ENCODE results near the gene FARSB.
"Not testable (repeated sequence)": the region's sequence is repeated elsewhere in the genome, so short reads cannot be mapped to it uniquely, and the experiment has no call there.

The FARSB gene

GRCh38 chr2:222603501-222603900 lies 52.4 kb downstream of the FARSB start:
- no peak for DNase-seq

- no peak for DNase-seq
Measured at GRCh38 chr2:222598611-222599010, 57.3 kb downstream of the FARSB start.

- DNase-seq: no peak
Measured at GRCh38 chr2:222595581-222595980, 60.3 kb downstream of the FARSB start.

- DNase-seq: peak; percentile 39
Measured at GRCh38 chr2:222594679-222595078, 61.2 kb downstream of the FARSB start.

- DNase-seq: no peak
Measured at GRCh38 chr2:222592176-222592575, 63.7 kb downstream of the FARSB start.

GRCh38 chr2:222591661-222592060 lies 64.2 kb downstream of the FARSB start:
- no peak for DNase-seq

DNA sequence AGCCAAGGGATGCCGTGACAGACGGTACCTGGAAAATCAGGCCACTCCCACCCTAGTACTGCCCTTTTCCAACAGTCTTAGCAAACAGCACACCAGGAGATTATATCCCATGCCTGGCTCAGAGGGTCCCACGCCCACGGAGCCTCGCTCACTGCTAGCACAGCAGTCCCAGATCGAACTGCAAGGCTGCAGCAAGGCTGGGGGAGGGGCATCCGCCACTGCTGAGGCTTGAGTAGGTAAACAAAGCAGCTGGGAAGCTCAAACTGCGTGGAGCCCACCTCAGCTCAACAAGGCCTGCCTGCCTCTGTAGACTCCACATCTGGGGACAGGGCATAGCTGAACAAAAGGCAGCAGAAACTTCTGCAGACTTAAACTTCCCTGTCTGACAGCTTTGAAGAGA lies 71.3 kb downstream of the FARSB start:
- DNase-seq: not testable (repeated sequence)

DNA sequence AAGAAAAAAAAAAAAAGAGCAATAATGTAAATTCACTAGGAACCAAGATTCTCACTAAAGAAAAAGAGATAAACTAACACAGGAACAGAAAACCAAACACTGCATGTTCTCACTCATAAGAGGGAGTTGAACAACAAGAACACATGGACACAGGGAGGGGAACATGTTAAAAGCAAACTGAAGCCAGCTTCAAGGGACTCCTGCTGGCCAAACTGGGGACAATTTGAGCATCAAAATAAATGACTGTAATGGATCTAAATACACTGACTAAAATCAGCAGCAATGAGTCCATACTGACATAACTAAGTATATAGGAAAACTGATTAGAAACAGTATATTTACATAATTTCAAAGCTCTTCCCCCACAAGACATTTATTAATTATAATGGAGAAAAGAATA lies 73.0 kb downstream of the FARSB start:
- DNase-seq: no peak

DNA sequence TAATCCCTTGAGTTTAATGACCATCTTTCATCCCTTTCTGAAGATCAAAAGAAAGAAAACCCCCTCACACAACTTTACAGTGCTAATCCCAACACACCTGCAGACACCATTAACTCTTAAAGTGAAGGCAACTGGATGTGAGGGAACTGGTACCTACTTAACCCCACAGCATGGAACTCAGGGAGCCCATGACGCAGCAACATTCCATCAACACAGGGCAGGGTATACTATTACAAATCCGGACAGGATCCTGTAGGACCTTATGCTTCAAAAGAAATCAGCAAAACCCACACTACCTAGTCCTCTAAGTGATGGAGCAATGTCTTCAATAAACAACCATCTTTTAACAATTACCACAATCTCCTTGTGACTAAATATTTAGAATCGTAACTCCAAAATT lies 78.6 kb downstream of the FARSB start:
- DNase-seq: no peak

DNA sequence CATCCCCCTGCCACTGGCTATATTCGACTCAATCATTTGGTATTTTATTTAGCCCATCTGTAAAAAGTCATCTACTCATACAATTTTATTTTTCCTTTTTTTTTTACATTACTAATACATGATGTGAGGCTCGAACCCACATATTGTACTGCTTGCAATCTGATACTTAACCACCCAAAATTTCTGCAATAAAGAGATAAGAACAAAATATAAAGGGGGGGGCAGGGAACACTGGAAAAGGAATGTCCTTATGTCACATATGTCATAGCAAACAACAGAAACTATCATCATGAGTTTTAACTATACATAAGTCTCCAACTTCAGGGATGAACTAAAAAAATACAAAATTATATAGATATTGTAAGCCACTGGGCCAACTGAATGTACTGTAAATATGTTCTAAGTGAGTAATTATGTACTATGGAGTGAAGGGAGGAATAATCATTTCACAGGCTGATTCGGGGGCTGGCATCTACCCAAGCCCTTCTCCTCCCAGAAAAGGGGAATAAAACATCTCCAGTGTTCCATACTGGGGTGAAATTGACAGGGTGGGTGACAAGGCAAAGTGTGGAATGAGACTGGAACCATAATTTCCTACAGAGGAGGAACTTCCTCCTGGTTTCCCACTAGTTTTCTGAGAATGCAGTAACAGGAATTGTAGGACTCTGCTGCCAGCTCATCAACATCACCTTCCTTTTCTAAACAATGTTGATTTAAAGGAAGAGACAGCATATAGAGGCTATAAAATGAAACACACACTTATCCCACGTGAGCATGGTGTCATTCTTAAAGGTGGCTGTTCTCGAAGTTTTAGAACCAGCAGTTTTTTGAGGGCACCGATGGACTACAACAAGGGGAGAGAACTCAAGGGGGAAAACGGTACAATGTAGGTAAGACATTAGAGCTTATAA lies 79.5 kb downstream of the FARSB start:
- DNase-seq: no peak

- DNase-seq: no peak
Measured at GRCh38 chr2:222575618-222576017, 80.3 kb downstream of the FARSB start.

DNA sequence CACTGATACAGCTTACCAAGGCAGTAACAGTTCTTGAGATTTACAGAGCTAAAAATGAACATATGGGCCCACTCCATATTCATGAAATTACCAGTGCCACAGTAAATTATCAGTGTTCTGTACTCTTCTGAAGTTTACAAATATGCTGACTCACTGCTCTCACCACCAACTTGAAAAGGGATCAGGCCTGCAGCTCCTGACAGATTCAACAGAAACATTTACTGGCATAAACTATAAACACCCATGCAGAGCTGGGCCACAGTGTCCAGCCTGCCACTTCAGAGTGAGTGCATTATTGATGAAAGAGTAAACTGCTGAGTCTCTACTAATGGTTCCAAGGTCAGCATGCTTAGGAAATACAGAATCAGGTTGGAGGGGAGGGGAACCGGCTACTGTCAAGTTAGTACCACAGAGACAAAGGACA lies 83.1 kb downstream of the FARSB start:
- DNase-seq: no peak

- peak; percentile 18 for DNase-seq
Measured at GRCh38 chr2:222572264-222572721, 83.6 kb downstream of the FARSB start.

- DNase-seq: no peak
Measured at GRCh38 chr2:222569826-222570225, 86.1 kb downstream of the FARSB start.

DNA sequence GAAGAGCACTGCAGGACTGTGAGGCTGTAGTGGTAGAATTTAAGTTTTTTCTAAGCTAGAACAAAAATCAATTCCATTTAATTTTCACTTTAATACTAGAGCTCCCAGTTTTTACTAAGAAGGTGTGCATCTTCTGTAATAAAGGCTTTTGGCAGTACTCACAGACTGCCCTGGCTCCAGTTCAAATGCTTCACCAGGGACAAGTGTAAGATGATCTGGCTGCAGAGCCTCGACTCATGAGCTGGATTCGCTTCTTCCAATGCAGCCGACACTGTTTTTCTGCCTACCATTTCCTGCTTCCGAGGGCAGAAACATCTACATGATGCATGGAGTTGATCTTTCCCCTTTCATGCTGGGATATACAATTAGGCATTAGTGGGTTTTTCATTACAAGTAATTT lies 87.0 kb downstream of the FARSB start:
- no peak for DNase-seq

- no peak for DNase-seq
Measured at GRCh38 chr2:222566229-222566628, 89.7 kb downstream of the FARSB start.

DNA sequence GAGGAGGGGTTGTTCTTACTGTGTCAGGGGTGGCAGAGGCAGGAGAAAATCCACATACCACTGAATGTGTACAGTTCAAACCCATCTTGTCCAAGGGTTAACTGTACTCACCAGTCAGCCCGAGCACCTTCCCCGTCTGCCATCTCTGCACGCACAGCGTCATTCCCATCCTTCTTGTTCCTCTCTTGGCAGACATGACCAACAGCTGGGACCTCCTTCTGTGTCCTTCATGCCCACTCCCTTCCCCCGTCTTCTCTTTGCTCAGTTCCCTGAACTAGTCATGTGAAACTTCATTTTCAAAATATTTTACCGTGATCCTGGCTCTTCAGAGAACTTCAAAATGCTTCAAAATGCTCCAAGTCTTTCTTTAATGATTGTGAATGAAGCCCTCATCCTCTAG lies 92.0 kb downstream of the FARSB start:
- DNase-seq: no peak

DNA sequence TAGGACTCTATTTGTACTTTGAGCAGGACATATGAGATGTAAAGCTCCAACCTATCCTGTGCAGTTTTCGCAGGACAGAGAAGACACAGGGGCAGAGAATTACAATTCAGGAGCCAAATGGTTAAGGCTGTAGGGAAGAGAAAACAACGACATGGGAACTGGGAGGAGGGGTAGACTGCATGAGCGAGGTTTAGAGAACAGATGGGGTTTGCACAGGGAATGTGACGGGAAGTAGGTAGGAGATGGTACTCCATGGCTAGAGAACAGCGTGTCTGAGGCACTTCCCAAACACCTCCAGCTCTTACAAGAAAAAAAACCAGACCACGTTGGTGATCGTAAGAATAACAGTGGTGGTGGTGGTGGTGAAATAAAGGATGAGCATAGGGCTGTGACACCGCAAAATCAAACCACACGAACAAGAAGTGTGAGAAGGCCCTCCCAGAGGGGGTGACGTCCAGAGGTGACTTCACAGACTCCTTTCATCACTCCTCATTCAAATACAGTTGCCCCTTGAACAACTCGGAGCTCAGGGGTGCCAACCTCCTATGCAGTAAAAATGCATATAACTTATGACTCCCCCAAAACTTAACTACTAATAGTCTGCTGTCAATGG lies 92.7 kb downstream of the FARSB start:
- no peak for DNase-seq

GRCh38 chr2:222561817-222562645 lies 93.9 kb downstream of the FARSB start:
- DNase-seq: peak; percentile 26

- no peak for DNase-seq
Measured at GRCh38 chr2:222561151-222561550, 94.7 kb downstream of the FARSB start.

DNA sequence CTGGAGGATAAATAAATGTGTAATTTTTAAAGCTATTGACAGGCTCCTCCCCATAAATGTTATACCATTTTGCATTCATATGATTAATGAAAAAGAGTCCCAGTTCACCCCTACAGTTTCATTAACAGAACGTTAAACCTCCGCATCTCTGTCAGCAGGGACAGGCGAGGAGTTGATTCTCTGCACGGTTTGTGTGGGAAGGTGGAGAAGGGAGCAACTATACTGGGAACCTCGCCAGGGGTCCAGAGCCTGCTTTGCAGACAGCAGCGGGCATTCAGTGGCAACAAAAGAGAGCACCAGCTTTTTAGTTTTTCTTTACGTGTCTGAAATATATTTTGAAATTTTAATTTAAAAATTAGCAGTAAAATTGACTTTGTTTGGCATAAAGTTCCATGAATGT lies 101.4 kb downstream of the FARSB start:
- DNase-seq: no peak

GRCh38 chr2:222548992-222549391 lies 106.9 kb downstream of the FARSB start:
- DNase-seq: no peak

GRCh38 chr2:222547083-222547482 lies 108.8 kb downstream of the FARSB start:
- DNase-seq: no peak

Data from kidney glomerular epithelial cell (primary cell).